ENCODE results near the gene MS4A4A.

Gene MS4A4A

GRCh38 chr11:60357771-60358170 is 77.3 kb downstream of the MS4A4A start:
- DNase-seq = no peak

Data from NCI-H2029 treated with DMSO at 0.1 percent for 48 hours (cell line).